ENCODE data around the gene MRPL53. TPM values are rescaled to one million over a fixed set of nuclear protein-coding genes. Genes with fewer than 3 reads are reported as not detected.

Gene MRPL53
- total and polyA plus RNA-seq, 2 of the 13 experiments (the other 11 are each of a cell fraction or from before 2014, with no cell fraction given) = 34.3 to 51.9 TPM

- TF ChIP-seq ZKSCAN8 (CRISPR knock-in tag; IDR thresholded peaks at IDR 0.05; ENCODE audit: borderline replicate concordance) (peak; percentile 55), MXI1 (IDR thresholded peaks at IDR 0.05; ENCODE audit: borderline replicate concordance, low read depth, low read length) (peak; percentile 81; the same call in 2 of the 3 replicates), ZNF333 (CRISPR knock-in tag; IDR thresholded peaks at IDR 0.05; ENCODE audit: borderline replicate concordance) (peak; percentile 30; the same call in 1 of the 2 replicates), NR2F2 (IDR thresholded peaks at IDR 0.05; ENCODE audit: borderline replicate concordance, low read depth) (peak; percentile 56; the same call in 1 of the 2 replicates), ZNF484 (CRISPR knock-in tag; IDR thresholded peaks at IDR 0.05; ENCODE audit: borderline replicate concordance, low read depth) (no peak), SPEN (CRISPR knock-in tag; IDR thresholded peaks at IDR 0.05; ENCODE audit: low read depth) (peak; percentile 87), RBM22 (optimal IDR thresholded peaks at IDR 0.05; ENCODE audit: low read length) (no peak), ZNF136 (CRISPR knock-in tag; IDR thresholded peaks at IDR 0.05; ENCODE audit: low read depth) (peak; percentile 74), GLMP (CRISPR knock-in tag; IDR thresholded peaks at IDR 0.05; ENCODE audit: borderline replicate concordance) (no peak), ZNF263 (CRISPR knock-in tag; IDR thresholded peaks at IDR 0.05) (peak; percentile 95), ZBTB4 (CRISPR knock-in tag; IDR thresholded peaks at IDR 0.05; ENCODE audit: borderline replicate concordance) (peak; percentile 37; the same call in 1 of the 2 replicates), NFYC (CRISPR knock-in tag; IDR thresholded peaks at IDR 0.05) (peak; percentile 54), ZNF530 (CRISPR knock-in tag; IDR thresholded peaks at IDR 0.05; ENCODE audit: low read depth) (no peak), GFI1 (CRISPR knock-in tag; IDR thresholded peaks at IDR 0.05; ENCODE audit: borderline replicate concordance) (no peak), RBAK (CRISPR knock-in tag; IDR thresholded peaks at IDR 0.05) (no peak), HOXA7 (CRISPR knock-in tag; IDR thresholded peaks at IDR 0.05) (peak; percentile 69; the same call in 1 of the 2 replicates), DRAP1 (CRISPR knock-in tag; IDR thresholded peaks at IDR 0.05) (peak; percentile 90)
- TF ChIP-seq, protein P1, sequence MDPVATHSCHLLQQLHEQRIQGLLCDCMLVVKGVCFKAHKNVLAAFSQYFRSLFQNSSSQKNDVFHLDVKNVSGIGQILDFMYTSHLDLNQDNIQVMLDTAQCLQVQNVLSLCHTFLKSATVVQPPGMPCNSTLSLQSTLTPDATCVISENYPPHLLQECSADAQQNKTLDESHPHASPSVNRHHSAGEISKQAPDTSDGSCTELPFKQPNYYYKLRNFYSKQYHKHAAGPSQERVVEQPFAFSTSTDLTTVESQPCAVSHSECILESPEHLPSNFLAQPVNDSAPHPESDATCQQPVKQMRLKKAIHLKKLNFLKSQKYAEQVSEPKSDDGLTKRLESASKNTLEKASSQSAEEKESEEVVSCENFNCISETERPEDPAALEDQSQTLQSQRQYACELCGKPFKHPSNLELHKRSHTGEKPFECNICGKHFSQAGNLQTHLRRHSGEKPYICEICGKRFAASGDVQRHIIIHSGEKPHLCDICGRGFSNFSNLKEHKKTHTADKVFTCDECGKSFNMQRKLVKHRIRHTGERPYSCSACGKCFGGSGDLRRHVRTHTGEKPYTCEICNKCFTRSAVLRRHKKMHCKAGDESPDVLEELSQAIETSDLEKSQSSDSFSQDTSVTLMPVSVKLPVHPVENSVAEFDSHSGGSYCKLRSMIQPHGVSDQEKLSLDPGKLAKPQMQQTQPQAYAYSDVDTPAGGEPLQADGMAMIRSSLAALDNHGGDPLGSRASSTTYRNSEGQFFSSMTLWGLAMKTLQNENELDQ (CRISPR knock-in tag; IDR thresholded peaks at IDR 0.05; ENCODE audit: borderline replicate concordance) = no peak; the same call in 1 of the 2 replicates
- TF ChIP-seq, protein P2, sequence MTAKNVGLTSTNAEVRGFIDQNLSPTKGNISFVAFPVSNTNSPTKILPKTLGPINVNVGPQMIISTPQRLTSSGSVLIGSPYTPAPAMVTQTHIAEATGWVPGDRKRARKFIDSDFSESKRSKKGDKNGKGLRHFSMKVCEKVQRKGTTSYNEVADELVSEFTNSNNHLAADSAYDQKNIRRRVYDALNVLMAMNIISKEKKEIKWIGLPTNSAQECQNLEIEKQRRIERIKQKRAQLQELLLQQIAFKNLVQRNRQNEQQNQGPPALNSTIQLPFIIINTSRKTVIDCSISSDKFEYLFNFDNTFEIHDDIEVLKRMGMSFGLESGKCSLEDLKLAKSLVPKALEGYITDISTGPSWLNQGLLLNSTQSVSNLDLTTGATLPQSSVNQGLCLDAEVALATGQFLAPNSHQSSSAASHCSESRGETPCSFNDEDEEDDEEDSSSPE (CRISPR knock-in tag; IDR thresholded peaks at IDR 0.05) = peak; percentile 88
Observed at GRCh38 chr2:74482801-74483674, 10.6 kb upstream of the MRPL53 start, which contains the start of the genes CCDC142 and TTC31 (continued).

Measured in HepG2 (cell line).